ENCODE measurements around the gene PIGV. TPM values are rescaled to one million over a fixed set of nuclear protein-coding genes. Genes with fewer than 3 reads are reported as not detected.
A peak's percentile ranks its signal among the peaks of the same experiment; 100 is the strongest.

Gene PIGV
- total RNA-seq, 4 donors from 2014 or later, result 13.7 to 30.0 (median 15.5) TPM

- H3K36me3 ChIP-seq, result peaks cover 0 to 100% of the 10 kb centered on the region in 2 donors
- H3K4me3 ChIP-seq, result no peak overlapping the region
- no peaks in the 10 kb centered on the region for H3K27me3 ChIP-seq
- ATAC-seq, result peak; percentile 75
- H3K27ac ChIP-seq, result peak overlapping the region; percentile 48 to 83 (median 68)
- H3K9me3 ChIP-seq, result no peaks in the 10 kb centered on the region
- WGBS, 2 donors (ENCODE audit: low coverage in 1 of 2), result 40 to 42% methylated on average over 2 of the region's 2 CpGs
- H3K4me1 ChIP-seq, result peaks cover 8 to 49% (median 26%) of the 10 kb centered on the region in 3 donors
- TF ChIP-seq CTCF (IDR thresholded peaks at IDR 0.05), result no peak
- TF ChIP-seq POLR2AphosphoS5 (IDR thresholded peaks at IDR 0.05), result peak; percentile 84
- TF ChIP-seq EP300 (IDR thresholded peaks at IDR 0.05), result no peak
- no peak for TF ChIP-seq POLR2A (IDR thresholded peaks at IDR 0.05)
Observed at GRCh38 chr1:26771643-26772321, 16.0 kb upstream of the PIGV start.

- WGBS, 2 donors (ENCODE audit: low coverage in 1 of 2), result 27 to 52% methylated on average over 2 to 3 of the region's 4 CpGs
- peaks cover 0 to 100% of the 10 kb centered on the region in 2 donors for H3K36me3 ChIP-seq
- TF ChIP-seq EP300 (IDR thresholded peaks at IDR 0.05), result no peak
- TF ChIP-seq POLR2AphosphoS5 (IDR thresholded peaks at IDR 0.05), result peak; percentile 72
- H3K4me3 ChIP-seq, result no peak overlapping the region
- H3K27ac ChIP-seq, result peak overlapping the region; percentile 48 to 83 (median 68)
- ATAC-seq, result peak; percentile 76
- peaks cover 8 to 49% (median 26%) of the 10 kb centered on the region in 3 donors for H3K4me1 ChIP-seq
- no peaks in the 10 kb centered on the region for H3K27me3 ChIP-seq
- no peaks in the 10 kb centered on the region for H3K9me3 ChIP-seq
Observed at GRCh38 chr1:26772687-26773086, 15.1 kb upstream of the PIGV start.

- WGBS, 2 donors (ENCODE audit: low coverage in 1 of 2), result 40 to 80% methylated on average over 1 of the region's 13 CpGs
- H3K4me1 ChIP-seq, result peaks cover 6 to 34% (median 17%) of the 10 kb centered on the region in 3 donors
- TF ChIP-seq EP300 (IDR thresholded peaks at IDR 0.05), result no peak
- no peak for TF ChIP-seq POLR2AphosphoS5 (IDR thresholded peaks at IDR 0.05)
- TF ChIP-seq POLR2A (IDR thresholded peaks at IDR 0.05), result no peak
- TF ChIP-seq CTCF (IDR thresholded peaks at IDR 0.05), result no peak
- H3K27me3 ChIP-seq, result no peaks in the 10 kb centered on the region
- no peak overlapping the region for H3K4me3 ChIP-seq
- ATAC-seq, result no peak
- H3K36me3 ChIP-seq, result peaks cover 0 to 100% of the 10 kb centered on the region in 2 donors
- H3K9me3 ChIP-seq, result no peaks in the 10 kb centered on the region
- H3K27ac ChIP-seq, result peak overlapping the region in 3 of 4 donors; percentile 24 to 69 (median 67)
Observed at GRCh38 chr1:26774462-26774861, 13.3 kb upstream of the PIGV start.

GRCh38 chr1:26775666-26776065 lies 12.1 kb upstream of the PIGV start:
- Histone ChIP-seq H3K27ac (peak overlapping the region in 3 of 4 donors; percentile 29 to 34 (median 31)), H3K27me3 (no peaks in the 10 kb centered on the region), H3K4me3 (no peak overlapping the region), H3K36me3 (peaks cover 0 to 100% of the 10 kb centered on the region in 2 donors), H3K9me3 (no peaks in the 10 kb centered on the region), H3K4me1 (peaks cover 6 to 34% (median 17%) of the 10 kb centered on the region in 3 donors)
- 35 to 47% methylated on average over 3 to 4 of the region's 4 CpGs for WGBS, 2 donors (ENCODE audit: low coverage in 1 of 2)
- TF ChIP-seq POLR2A (IDR thresholded peaks at IDR 0.05) (no peak), POLR2AphosphoS5 (IDR thresholded peaks at IDR 0.05) (no peak)
- no peak for ATAC-seq

GRCh38 chr1:26779098-26779668 lies 8.6 kb upstream of the PIGV start:
- H3K9me3 ChIP-seq, result no peaks in the 10 kb centered on the region
- no peak overlapping the region for H3K4me3 ChIP-seq
- ATAC-seq, result no peak
- peaks cover 0 to 74% of the 10 kb centered on the region in 2 donors for H3K36me3 ChIP-seq
- TF ChIP-seq EP300 (IDR thresholded peaks at IDR 0.05), result no peak
- no peak for TF ChIP-seq POLR2A (IDR thresholded peaks at IDR 0.05)
- TF ChIP-seq CTCF (IDR thresholded peaks at IDR 0.05), result no peak
- no peak for TF ChIP-seq POLR2AphosphoS5 (IDR thresholded peaks at IDR 0.05)
- H3K4me1 ChIP-seq, result peaks cover 6 to 34% (median 9%) of the 10 kb centered on the region in 3 donors
- H3K27me3 ChIP-seq, result no peaks in the 10 kb centered on the region
- WGBS, 2 donors (ENCODE audit: low coverage in 1 of 2), result 51 to 60% methylated on average over 2 of the region's 11 CpGs
- H3K27ac ChIP-seq, result no peak overlapping the region
